SK-N-SH treated with all-trans-retinoic acid at 6 μM for 48 hours (cell line): ENCODE results near the gene PRKAB1.

ENCODE experiments used
- ATAC-seq: fragments of 200-7000 bp; cut with Tn5 transposase; 3 replicates; pipeline ENCODE4 v1.9.1; 2020; ENCODE audit warnings: mild to moderate bottlenecking, moderate library complexity
- ARNTL ChIP-seq: fragments of 450-650 bp; formaldehyde crosslinking; IDR thresholded peaks from 2 replicates; pipeline ENCODE4 v1.5.0; 2020; ENCODE audit warnings: low read depth, mild to moderate bottlenecking, moderate library complexity, borderline replicate concordance
- CSDC2 ChIP-seq: fragments of 250-450 bp; sonication (Bioruptor Pico); IDR thresholded peaks from 2 replicates; pipeline ENCODE4 v1.5.0; 2020; ENCODE audit warnings: mild to moderate bottlenecking, moderate library complexity
- ESRRG ChIP-seq: fragments of 250-450 bp; sonication (Bioruptor Pico); IDR thresholded peaks from 2 replicates; pipeline ENCODE4 v1.6.1; 2021; ENCODE audit warnings: mild to moderate bottlenecking
- GLIS3 ChIP-seq: fragments of 250-450 bp; sonication (Bioruptor Pico); IDR thresholded peaks from 2 replicates; pipeline ENCODE4 v1.5.0; 2020; ENCODE audit warnings: mild to moderate bottlenecking, moderate library complexity
- ISL1 ChIP-seq: fragments of 250-450 bp; sonication (Bioruptor Pico); IDR thresholded peaks from 2 replicates; pipeline ENCODE4 v2.1.2; 2022; ENCODE audit warnings: mild to moderate bottlenecking, moderate library complexity
- OSR1 ChIP-seq: fragments of 250-450 bp; sonication (Bioruptor Pico); IDR thresholded peaks from 2 replicates; pipeline ENCODE4 v1.8.0; 2022; ENCODE audit warnings: moderate library complexity, mild to moderate bottlenecking, inconsistent platforms
- PPARA ChIP-seq: fragments of 250-450 bp; sonication (Bioruptor Pico); IDR thresholded peaks from 2 replicates; pipeline ENCODE4 v1.5.0; 2020; ENCODE audit warnings: mild to moderate bottlenecking, borderline replicate concordance
- RARB ChIP-seq: fragments of 250-450 bp; sonication (Bioruptor Pico); IDR thresholded peaks from 2 replicates; pipeline ENCODE4 v1.8.0; 2021; ENCODE audit warnings: mild to moderate bottlenecking, moderate library complexity
- SNAI2 ChIP-seq: fragments of 250-450 bp; sonication (Bioruptor Pico); IDR thresholded peaks from 2 replicates; pipeline ENCODE4 v1.5.0; 2020; ENCODE audit warnings: mild to moderate bottlenecking, moderate library complexity
- TCF4 ChIP-seq: fragments of 250-450 bp; sonication (Bioruptor Pico); IDR thresholded peaks from 2 replicates; pipeline ENCODE4 v1.8.0; 2021; ENCODE audit warnings: mild to moderate bottlenecking, moderate library complexity, borderline replicate concordance
- TOX ChIP-seq: fragments of 250-450 bp; sonication (Bioruptor Pico); IDR thresholded peaks from 2 replicates; pipeline ENCODE4 v1.8.0; 2021; ENCODE audit warnings: mild to moderate bottlenecking, moderate library complexity, borderline replicate concordance
- ZC3H10 ChIP-seq: fragments of 250-450 bp; sonication (Bioruptor Pico); IDR thresholded peaks from 2 replicates; pipeline ENCODE4 v1.5.1; 2021; ENCODE audit warnings: mild to moderate bottlenecking, moderate library complexity
- ZFP3 ChIP-seq: fragments of 250-450 bp; sonication (Bioruptor Pico); IDR thresholded peaks from 2 replicates; pipeline ENCODE4 v1.5.0; 2020; ENCODE audit warnings: mild to moderate bottlenecking, moderate library complexity
- ZFP30 ChIP-seq: fragments of 450-650 bp; formaldehyde crosslinking; IDR thresholded peaks from 2 replicates; pipeline ENCODE4 v1.5.0; 2022; ENCODE audit warnings: mild to moderate bottlenecking, moderate library complexity
- ZNF70 ChIP-seq: fragments of 450-650 bp; formaldehyde crosslinking; IDR thresholded peaks from 2 replicates; pipeline ENCODE4 v1.5.0; 2020; ENCODE audit warnings: mild to moderate bottlenecking, moderate library complexity
- TF ChIP-seq, protein P1 (sequence below): fragments of 250-450 bp; sonication (Bioruptor Pico); IDR thresholded peaks from 2 replicates; pipeline ENCODE4 v1.5.1; 2020; ENCODE audit warnings: low read depth, mild to moderate bottlenecking, moderate library complexity
- TF ChIP-seq, protein P2 (sequence below): fragments of 250-450 bp; sonication (Bioruptor Pico); IDR thresholded peaks from 2 replicates; pipeline ENCODE4 v1.8.0; 2021; ENCODE audit warnings: low read depth, mild to moderate bottlenecking, moderate library complexity, borderline replicate concordance
- TF ChIP-seq, protein P3 (sequence below): fragments of 250-450 bp; sonication (Bioruptor Pico); IDR thresholded peaks from 2 replicates; pipeline ENCODE4 v1.8.0; 2020; ENCODE audit warnings: mild to moderate bottlenecking, moderate library complexity, borderline replicate concordance

Gene PRKAB1

DNA sequence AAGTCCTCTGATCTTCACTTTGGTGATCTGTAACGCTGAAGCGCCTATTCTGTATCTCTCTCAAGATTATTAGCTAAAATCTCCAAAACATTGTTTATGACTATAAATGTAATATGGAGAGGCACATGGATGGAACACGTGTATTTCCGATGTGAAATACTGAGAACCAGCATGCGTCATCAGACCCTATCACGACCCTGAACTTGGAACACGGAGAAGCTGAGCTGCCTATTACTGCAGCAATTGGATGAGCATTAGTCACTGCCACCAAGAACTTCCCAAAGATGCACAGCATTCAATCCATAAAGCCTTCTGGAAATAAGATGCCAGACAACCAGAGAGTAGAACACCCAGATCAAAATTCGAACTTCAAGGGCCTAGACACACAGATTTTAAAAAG lies 61.9 kb downstream of the PRKAB1 start:
- TF ChIP-seq ISL1 (CRISPR knock-in tag) (no peak), ZC3H10 (no peak), TCF4 (CRISPR knock-in tag) (no peak), GLIS3 (CRISPR knock-in tag) (no peak), ESRRG (CRISPR knock-in tag) (no peak), OSR1 (CRISPR knock-in tag) (no peak), RARB (CRISPR knock-in tag) (no peak), ARNTL (CRISPR knock-in tag) (no peak), ZFP30 (CRISPR knock-in tag) (no peak), SNAI2 (CRISPR knock-in tag) (no peak)
- TF ChIP-seq, protein P1, sequence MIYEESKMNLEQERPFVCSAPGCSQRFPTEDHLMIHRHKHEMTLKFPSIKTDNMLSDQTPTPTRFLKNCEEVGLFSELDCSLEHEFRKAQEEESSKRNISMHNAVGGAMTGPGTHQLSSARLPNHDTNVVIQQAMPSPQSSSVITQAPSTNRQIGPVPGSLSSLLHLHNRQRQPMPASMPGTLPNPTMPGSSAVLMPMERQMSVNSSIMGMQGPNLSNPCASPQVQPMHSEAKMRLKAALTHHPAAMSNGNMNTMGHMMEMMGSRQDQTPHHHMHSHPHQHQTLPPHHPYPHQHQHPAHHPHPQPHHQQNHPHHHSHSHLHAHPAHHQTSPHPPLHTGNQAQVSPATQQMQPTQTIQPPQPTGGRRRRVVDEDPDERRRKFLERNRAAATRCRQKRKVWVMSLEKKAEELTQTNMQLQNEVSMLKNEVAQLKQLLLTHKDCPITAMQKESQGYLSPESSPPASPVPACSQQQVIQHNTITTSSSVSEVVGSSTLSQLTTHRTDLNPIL (CRISPR knock-in tag): no peak
- TF ChIP-seq, protein P2, sequence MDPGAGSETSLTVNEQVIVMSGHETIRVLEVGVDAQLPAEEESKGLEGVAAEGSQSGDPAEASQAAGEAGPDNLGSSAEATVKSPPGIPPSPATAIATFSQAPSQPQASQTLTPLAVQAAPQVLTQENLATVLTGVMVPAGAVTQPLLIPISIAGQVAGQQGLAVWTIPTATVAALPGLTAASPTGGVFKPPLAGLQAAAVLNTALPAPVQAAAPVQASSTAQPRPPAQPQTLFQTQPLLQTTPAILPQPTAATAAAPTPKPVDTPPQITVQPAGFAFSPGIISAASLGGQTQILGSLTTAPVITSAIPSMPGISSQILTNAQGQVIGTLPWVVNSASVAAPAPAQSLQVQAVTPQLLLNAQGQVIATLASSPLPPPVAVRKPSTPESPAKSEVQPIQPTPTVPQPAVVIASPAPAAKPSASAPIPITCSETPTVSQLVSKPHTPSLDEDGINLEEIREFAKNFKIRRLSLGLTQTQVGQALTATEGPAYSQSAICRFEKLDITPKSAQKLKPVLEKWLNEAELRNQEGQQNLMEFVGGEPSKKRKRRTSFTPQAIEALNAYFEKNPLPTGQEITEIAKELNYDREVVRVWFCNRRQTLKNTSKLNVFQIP (CRISPR knock-in tag): no peak
- TF ChIP-seq, protein P3, sequence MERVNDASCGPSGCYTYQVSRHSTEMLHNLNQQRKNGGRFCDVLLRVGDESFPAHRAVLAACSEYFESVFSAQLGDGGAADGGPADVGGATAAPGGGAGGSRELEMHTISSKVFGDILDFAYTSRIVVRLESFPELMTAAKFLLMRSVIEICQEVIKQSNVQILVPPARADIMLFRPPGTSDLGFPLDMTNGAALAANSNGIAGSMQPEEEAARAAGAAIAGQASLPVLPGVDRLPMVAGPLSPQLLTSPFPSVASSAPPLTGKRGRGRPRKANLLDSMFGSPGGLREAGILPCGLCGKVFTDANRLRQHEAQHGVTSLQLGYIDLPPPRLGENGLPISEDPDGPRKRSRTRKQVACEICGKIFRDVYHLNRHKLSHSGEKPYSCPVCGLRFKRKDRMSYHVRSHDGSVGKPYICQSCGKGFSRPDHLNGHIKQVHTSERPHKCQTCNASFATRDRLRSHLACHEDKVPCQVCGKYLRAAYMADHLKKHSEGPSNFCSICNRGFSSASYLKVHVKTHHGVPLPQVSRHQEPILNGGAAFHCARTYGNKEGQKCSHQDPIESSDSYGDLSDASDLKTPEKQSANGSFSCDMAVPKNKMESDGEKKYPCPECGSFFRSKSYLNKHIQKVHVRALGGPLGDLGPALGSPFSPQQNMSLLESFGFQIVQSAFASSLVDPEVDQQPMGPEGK (CRISPR knock-in tag): no peak
- no peak for ATAC-seq

DNA sequence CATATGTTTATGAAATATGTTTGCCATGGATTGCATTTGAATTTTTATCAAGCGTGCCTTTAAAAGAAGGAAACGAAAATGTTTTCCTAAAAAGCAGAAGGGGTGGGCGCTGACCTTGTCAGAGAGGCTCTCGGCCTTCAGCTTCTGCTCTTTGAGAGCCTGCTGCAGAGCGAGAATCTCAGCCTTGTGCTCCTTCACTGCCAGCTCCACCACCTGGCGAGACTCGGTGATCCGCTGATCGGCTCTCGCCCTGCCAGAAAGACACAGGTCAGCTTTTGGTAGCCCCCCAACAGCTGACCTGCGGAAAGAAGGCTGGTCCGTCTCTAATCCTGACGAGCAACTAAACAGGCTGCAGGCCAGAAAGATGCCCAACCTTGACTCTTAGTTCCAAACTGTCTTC lies 62.4 kb downstream of the PRKAB1 start:
- TF ChIP-seq ESRRG (CRISPR knock-in tag): no peak
- TF ChIP-seq ISL1 (CRISPR knock-in tag): no peak
- no peak for TF ChIP-seq OSR1 (CRISPR knock-in tag)
- TF ChIP-seq, protein P3 (CRISPR knock-in tag): no peak
- no peak for TF ChIP-seq ZFP3
- TF ChIP-seq, protein P1 (CRISPR knock-in tag): no peak
- no peak for TF ChIP-seq CSDC2 (CRISPR knock-in tag)
- no peak for TF ChIP-seq TOX
- no peak for TF ChIP-seq ZC3H10
- no peak for TF ChIP-seq ARNTL (CRISPR knock-in tag)
- TF ChIP-seq ZNF70 (CRISPR knock-in tag): no peak
- TF ChIP-seq PPARA: no peak
- TF ChIP-seq SNAI2 (CRISPR knock-in tag): no peak
- no peak for TF ChIP-seq TCF4 (CRISPR knock-in tag)
- ATAC-seq: no peak
